ENCODE measurements around the gene GPR183.
A peak's percentile ranks its signal among the peaks of the same experiment; 100 is the strongest.

GPR183 gene

DNA sequence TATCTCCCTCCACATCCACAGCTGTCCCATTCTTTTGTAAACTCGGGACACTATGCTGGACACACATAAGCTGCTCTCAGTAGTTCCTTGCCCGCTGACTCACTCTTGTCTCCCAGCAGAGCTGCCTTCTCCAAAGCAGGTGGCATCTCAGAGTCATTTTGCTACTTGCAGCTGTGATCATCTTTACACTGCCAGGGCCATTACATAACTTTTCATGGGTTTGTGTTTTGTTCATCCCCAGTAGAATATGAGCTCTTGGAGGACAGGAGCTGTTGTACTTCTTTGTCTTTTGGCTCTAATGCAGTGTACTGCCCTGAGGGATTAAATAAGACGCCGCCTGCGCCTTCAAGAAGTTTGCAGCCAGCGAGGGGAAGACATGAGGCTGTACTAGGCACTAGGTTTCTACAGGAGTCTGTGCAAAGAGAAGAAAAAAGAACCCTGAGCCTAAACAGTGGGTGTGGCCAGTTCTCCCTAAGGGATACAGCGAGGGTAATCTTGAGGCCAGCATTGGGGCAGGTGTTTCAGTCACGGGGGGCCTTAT lies 40.8 kb upstream of the GPR183 start:
- FAIRE-seq (peak; percentile 79), DNase-seq (ENCODE audit: insufficient read length) (no peak)
- TF ChIP-seq POLR2AphosphoS5 (IDR thresholded peaks at IDR 0.05; ENCODE audit: low read depth, low read length) (no peak), POLR2A (IDR thresholded peaks at IDR 0.05; ENCODE audit: low read depth, low read length) (no peak), TAF1 (IDR thresholded peaks at IDR 0.05; ENCODE audit: borderline replicate concordance, low read depth, low read length) (no peak)

- no peak for TF ChIP-seq POLR2A (IDR thresholded peaks at IDR 0.05; ENCODE audit: low read depth, low read length)
- TF ChIP-seq TAF1 (IDR thresholded peaks at IDR 0.05; ENCODE audit: borderline replicate concordance, low read depth, low read length) = no peak
- no peak for TF ChIP-seq POLR2AphosphoS5 (IDR thresholded peaks at IDR 0.05; ENCODE audit: low read depth, low read length)
- DNase-seq (ENCODE audit: insufficient read length) (no peak), FAIRE-seq (peak; percentile 27)
Observed at GRCh38 chr13:99347335-99347878, 40.2 kb upstream of the GPR183 start.

- no peak for FAIRE-seq
- TF ChIP-seq TAF1 (IDR thresholded peaks at IDR 0.05; ENCODE audit: borderline replicate concordance, low read depth, low read length) (no peak), POLR2AphosphoS5 (IDR thresholded peaks at IDR 0.05; ENCODE audit: low read depth, low read length) (no peak), POLR2A (IDR thresholded peaks at IDR 0.05; ENCODE audit: low read depth, low read length) (no peak)
- DNase-seq (ENCODE audit: insufficient read length) = no peak
Observed at GRCh38 chr13:99346335-99347042, 39.3 kb upstream of the GPR183 start.

DNA sequence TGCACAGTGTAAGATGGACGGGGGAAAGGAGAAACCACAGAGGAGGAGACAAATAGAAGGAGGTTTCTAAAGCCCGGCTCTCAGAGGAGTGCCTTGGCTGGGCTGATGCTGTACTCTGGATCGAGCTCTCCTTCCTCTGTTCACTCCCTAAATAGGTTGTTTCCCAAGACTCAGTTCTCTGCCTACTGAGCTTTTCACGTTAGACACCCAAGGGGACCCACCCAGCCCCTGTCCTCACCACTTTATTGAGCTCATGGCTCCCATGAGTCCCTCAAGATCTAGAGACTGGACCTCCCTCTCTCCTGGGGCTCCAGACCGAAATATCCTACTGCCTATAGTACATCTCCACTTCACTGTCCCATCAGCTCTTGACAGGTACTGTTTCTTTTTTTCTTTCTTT lies 38.1 kb upstream of the GPR183 start:
- TF ChIP-seq TAF1 (IDR thresholded peaks at IDR 0.05; ENCODE audit: borderline replicate concordance, low read depth, low read length) = no peak
- no peak for TF ChIP-seq POLR2A (IDR thresholded peaks at IDR 0.05; ENCODE audit: low read depth, low read length)
- no peak for TF ChIP-seq POLR2AphosphoS5 (IDR thresholded peaks at IDR 0.05; ENCODE audit: low read depth, low read length)
- DNase-seq (ENCODE audit: insufficient read length) (no peak), FAIRE-seq (no peak)

- DNase-seq (ENCODE audit: insufficient read length) = no peak
- TF ChIP-seq TAF1 (IDR thresholded peaks at IDR 0.05; ENCODE audit: borderline replicate concordance, low read depth, low read length) (no peak), POLR2AphosphoS5 (IDR thresholded peaks at IDR 0.05; ENCODE audit: low read depth, low read length) (no peak)
- FAIRE-seq = no peak
Observed at GRCh38 chr13:99344610-99345208, 37.5 kb upstream of the GPR183 start.

- no peak for FAIRE-seq
- DNase-seq (ENCODE audit: insufficient read length) = no peak
- TF ChIP-seq POLR2A (IDR thresholded peaks at IDR 0.05; ENCODE audit: low read depth, low read length) (no peak), TAF1 (IDR thresholded peaks at IDR 0.05; ENCODE audit: borderline replicate concordance, low read depth, low read length) (no peak), POLR2AphosphoS5 (IDR thresholded peaks at IDR 0.05; ENCODE audit: low read depth, low read length) (no peak)
Observed at GRCh38 chr13:99342723-99343315, 35.6 kb upstream of the GPR183 start.

GRCh38 chr13:99341969-99342722 lies 34.9 kb upstream of the GPR183 start:
- FAIRE-seq = no peak

GRCh38 chr13:99340638-99341037 lies 33.4 kb upstream of the GPR183 start:
- DNase-seq (ENCODE audit: insufficient read length) = no peak
- TF ChIP-seq POLR2A (IDR thresholded peaks at IDR 0.05; ENCODE audit: low read depth, low read length) (no peak), TAF1 (IDR thresholded peaks at IDR 0.05; ENCODE audit: borderline replicate concordance, low read depth, low read length) (no peak), POLR2AphosphoS5 (IDR thresholded peaks at IDR 0.05; ENCODE audit: low read depth, low read length) (no peak)
- no peak for FAIRE-seq

More at GRCh38 chr13:99341969-99342722, 34.9 kb upstream of the GPR183 start:
- TF ChIP-seq POLR2AphosphoS5 (IDR thresholded peaks at IDR 0.05; ENCODE audit: low read depth, low read length) = no peak
- no peak for TF ChIP-seq POLR2A (IDR thresholded peaks at IDR 0.05; ENCODE audit: low read depth, low read length)
- TF ChIP-seq TAF1 (IDR thresholded peaks at IDR 0.05; ENCODE audit: borderline replicate concordance, low read depth, low read length) = no peak
- DNase-seq (ENCODE audit: insufficient read length) = no peak

- DNase-seq (ENCODE audit: insufficient read length) (no peak), FAIRE-seq (peak; percentile 46)
- TF ChIP-seq POLR2A (IDR thresholded peaks at IDR 0.05; ENCODE audit: low read depth, low read length) (no peak), TAF1 (IDR thresholded peaks at IDR 0.05; ENCODE audit: borderline replicate concordance, low read depth, low read length) (no peak), POLR2AphosphoS5 (IDR thresholded peaks at IDR 0.05; ENCODE audit: low read depth, low read length) (no peak)
Observed at GRCh38 chr13:99339736-99340397, 32.7 kb upstream of the GPR183 start.

DNA sequence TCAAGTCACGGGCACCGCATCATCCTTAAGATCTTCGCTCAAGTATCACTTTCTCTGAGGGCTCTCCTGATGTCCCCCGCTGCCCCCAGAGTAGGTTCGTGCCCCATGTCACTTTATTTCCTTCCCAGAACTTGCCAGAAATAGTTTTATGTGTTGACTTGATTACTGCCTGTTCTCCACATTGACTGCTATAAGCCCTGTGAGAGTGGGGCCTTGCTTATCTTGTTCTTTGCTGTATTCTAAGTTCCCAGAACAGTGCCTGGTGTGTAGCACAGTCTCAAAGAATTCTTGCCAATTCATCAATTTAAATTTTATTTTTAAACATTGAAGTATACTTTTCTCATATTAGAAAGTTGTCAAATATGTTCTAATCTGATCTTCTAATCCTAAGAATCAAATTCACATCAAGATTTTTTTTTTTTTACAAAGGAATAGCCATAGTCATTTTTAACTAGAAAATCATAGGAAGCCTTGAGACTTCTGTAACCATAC lies 32.1 kb upstream of the GPR183 start:
- FAIRE-seq (no peak), DNase-seq (ENCODE audit: insufficient read length) (no peak)
- TF ChIP-seq TAF1 (IDR thresholded peaks at IDR 0.05; ENCODE audit: borderline replicate concordance, low read depth, low read length) (no peak), POLR2AphosphoS5 (IDR thresholded peaks at IDR 0.05; ENCODE audit: low read depth, low read length) (no peak), POLR2A (IDR thresholded peaks at IDR 0.05; ENCODE audit: low read depth, low read length) (no peak)

All from GM12892 (cell line).